Peyer's patch (tissue), 4 donors: ENCODE measurements around the gene FOXR1. TPM values are rescaled to one million over a fixed set of nuclear protein-coding genes. Genes with fewer than 3 reads are reported as not detected.

Source experiments
- DNase-seq, 3 donors: peaks; one replicate each; pipeline ENCODE4 v3.0.0-alpha.2; 2017 to 2019
- H3K27ac ChIP-seq, 4 donors: fragments of 200-600 bp; sonication (generic); one replicate each; pipeline ENCODE4 v1.5.1; 2016 to 2019
- H3K27me3 ChIP-seq, 2 donors: fragments of 200-600 bp; sonication (generic); one replicate each; pipeline ENCODE4 v1.5.1; 2019
- H3K36me3 ChIP-seq, 3 donors: fragments of 200-600 bp; sonication (generic); one replicate each; pipeline ENCODE4 v1.5.1; 2016 to 2019
- H3K4me1 ChIP-seq, 4 donors: fragments of 200-600 bp; sonication (generic); one replicate each; pipeline ENCODE4 v1.5.1; 2016 to 2019
- H3K4me3 ChIP-seq, 4 donors: fragments of 200-600 bp; sonication (generic); 1 replicate in 3 of 4; 2 replicates in 1 of 4; pipeline ENCODE4 v1.5.1; 2016 to 2019; ENCODE audit warnings: mild to moderate bottlenecking in 1 of 4
- H3K9me3 ChIP-seq, 4 donors: fragments of 200-600 bp; sonication (generic); one replicate each; pipeline ENCODE4 v1.5.1; 2016 to 2019; ENCODE audit warnings: mild to moderate bottlenecking in 1 of 4
- POLR2A ChIP-seq, 2 donors: fragments of 450-650 bp; IDR thresholded peaks; one replicate each; pipeline ENCODE4 v1.5.1; 2017; ENCODE audit warnings: antibody characterized with exemption in 2 of 2, mild to moderate bottlenecking in 2 of 2, moderate library complexity in 2 of 2
- total RNA-seq, 4 donors: library from RNA; depleted of rRNA; stranded (reverse); fragments of >200 nt; gene quantifications; one replicate each; pipeline ENCODE4 v1.1.0, GENCODE V29; 2016
- TF ChIP-seq, protein P1 (sequence below), 6 experiments: fragments of 450-650 bp in 4 of 6; fragments of 200-600 bp in 2 of 6; sonication (generic) in 1 of 6; IDR thresholded peaks; one replicate each; pipeline ENCODE4 v1.5.1; 2017 to 2019; ENCODE audit warnings: antibody characterized with exemption in 6 of 6, mild to moderate bottlenecking in 3 of 6, moderate library complexity in 1 of 6

Gene FOXR1, protein sequence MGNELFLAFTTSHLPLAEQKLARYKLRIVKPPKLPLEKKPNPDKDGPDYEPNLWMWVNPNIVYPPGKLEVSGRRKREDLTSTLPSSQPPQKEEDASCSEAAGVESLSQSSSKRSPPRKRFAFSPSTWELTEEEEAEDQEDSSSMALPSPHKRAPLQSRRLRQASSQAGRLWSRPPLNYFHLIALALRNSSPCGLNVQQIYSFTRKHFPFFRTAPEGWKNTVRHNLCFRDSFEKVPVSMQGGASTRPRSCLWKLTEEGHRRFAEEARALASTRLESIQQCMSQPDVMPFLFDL
- total RNA-seq, result not detected

DNA sequence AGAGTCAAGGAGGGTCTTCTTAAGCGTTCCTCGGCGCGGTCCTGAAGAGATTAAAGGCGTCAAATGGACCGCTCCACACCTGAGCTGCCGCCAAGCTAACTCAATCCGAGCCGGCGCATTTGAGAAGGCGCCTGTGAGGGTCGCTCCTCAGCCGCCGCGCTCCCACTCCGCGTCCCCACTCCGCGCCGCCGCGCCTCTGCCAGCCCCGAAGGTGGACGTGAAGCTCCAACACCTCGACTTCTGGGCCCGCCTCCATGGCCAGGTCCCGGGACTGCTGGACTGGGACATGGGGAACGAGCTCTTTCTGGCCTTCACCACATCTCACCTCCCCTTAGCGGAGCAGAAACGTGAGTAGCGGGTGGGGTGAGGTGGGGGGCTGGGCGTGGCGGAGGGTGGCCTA, at the start of gene FOXR1:
Gene FOXR1, plus strand, starts transcription at position 116 of the 400 bp plus-strand sequence. Its CDS starts 171 bp downstream, at position 287.
- Histone ChIP-seq H3K4me3 (no peak within 1 kb of the TSS), H3K27me3 (no peaks in the 10 kb centered on the region)
- TF ChIP-seq, protein P1, sequence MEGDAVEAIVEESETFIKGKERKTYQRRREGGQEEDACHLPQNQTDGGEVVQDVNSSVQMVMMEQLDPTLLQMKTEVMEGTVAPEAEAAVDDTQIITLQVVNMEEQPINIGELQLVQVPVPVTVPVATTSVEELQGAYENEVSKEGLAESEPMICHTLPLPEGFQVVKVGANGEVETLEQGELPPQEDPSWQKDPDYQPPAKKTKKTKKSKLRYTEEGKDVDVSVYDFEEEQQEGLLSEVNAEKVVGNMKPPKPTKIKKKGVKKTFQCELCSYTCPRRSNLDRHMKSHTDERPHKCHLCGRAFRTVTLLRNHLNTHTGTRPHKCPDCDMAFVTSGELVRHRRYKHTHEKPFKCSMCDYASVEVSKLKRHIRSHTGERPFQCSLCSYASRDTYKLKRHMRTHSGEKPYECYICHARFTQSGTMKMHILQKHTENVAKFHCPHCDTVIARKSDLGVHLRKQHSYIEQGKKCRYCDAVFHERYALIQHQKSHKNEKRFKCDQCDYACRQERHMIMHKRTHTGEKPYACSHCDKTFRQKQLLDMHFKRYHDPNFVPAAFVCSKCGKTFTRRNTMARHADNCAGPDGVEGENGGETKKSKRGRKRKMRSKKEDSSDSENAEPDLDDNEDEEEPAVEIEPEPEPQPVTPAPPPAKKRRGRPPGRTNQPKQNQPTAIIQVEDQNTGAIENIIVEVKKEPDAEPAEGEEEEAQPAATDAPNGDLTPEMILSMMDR (IDR thresholded peaks at IDR 0.05), result no peak
- TF ChIP-seq POLR2A (IDR thresholded peaks at IDR 0.05), result no peak

DNA sequence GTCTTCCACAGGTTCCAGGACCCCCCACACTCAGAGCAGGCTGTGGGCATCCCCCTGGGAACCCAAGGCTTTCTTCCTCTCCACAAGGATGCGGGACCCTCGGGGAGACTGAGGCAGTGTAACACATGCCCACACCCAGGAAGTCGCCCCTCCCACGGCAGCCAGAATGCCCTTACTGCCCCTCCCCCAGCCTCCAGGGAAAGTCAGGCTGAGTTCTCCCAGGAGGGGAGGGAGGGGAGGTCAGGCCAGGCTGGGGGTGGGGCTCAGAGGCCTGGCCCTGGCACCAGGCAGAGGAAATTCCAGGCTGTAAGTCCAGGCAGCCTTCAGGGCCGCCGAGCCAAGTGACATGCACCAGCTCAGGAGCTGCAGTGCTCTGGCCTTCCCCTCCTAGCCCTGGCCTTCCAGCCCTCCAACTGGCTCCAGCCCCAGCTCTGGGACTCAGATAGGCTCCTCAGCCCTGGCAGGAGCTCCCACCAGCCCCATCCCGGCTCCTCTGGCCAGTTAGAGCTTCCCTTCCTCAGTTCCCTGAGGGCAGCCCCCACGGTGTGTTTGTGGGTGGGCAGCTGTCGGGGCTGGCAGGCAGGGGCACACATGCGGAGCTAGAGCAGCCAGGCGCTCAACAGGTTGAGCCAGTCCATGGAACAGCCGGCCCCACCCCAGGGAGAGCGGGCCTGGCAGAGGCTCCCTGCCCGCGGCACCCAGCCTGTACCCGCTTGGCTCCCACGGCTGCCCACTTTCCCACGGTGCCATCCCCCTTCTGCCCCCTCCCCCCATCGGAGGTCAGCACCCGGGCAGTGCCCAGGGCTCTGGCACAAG, 49.4 kb upstream of the FOXR1 start:
- Histone ChIP-seq H3K4me3 (peak overlapping the region; percentile 63 to 91 (median 84)), H3K9me3 (no peaks in the 10 kb centered on the region), H3K27ac (peak overlapping the region; percentile 89 to 99 (median 96)), H3K36me3 (no peaks in the 10 kb centered on the region), H3K4me1 (peaks cover 7 to 76% (median 43%) of the 10 kb centered on the region in 4 donors), H3K27me3 (no peaks in the 10 kb centered on the region)
- DNase-seq, result peak; percentile 38 to 84 (median 82)
- TF ChIP-seq POLR2A (IDR thresholded peaks at IDR 0.05), result peak; percentile 69 to 84
- TF ChIP-seq, protein P1 (IDR thresholded peaks at IDR 0.05), result no peak

More for the DNA sequence above, at the start of gene FOXR1:
- H3K27ac ChIP-seq, result no peak within 1 kb of the TSS
- H3K4me1 ChIP-seq, result no peaks in the 10 kb centered on the region
- no peaks in the 10 kb centered on the region for H3K36me3 ChIP-seq
- no peak for DNase-seq
- H3K9me3 ChIP-seq, result no peaks in the 10 kb centered on the region

DNA sequence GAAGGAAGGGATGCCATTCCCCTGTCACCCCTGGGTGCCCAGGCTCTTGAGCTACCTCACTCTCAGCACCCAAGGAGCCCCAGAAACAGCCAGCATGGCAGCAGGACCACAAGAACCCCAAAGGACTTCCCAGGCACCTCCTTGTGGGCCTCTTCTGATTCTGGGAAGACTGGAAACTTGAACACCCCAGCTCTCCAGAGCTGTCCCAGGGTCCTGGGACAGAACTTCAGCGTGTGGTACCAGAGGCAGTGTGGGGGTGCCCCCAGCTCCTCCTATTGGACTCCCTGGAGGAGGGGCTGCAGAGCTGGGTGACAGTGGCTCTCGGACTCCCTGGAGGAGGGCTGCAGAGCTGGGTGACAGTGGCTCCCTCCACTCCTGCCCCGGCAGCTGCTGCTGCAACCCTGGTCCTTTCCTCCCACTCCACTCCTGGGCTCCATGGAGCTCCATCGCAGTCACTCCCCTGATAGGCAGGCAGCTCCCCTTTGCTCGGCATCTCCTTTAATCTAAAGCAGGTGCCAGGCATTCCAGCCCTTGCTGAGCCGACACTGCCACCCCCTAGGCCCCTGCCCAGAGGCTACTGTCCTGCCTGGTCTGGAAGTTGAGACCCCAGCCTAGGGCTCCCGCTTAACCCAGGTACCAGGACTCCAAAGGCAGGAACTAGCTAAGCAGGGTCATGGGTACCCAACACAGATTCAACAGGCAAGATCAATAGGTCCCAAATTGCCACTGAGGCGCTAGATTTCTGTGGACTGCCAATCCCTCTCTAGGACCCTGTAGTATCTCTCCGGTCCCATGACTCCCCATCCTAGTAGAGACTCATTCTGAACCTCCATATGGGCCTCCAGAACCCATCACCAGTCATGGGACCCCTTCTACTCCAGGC, 48.6 kb upstream of the FOXR1 start:
- Histone ChIP-seq H3K27me3 (no peaks in the 10 kb centered on the region), H3K4me3 (peak overlapping the region; percentile 63 to 91 (median 84)), H3K27ac (peak overlapping the region; percentile 89 to 99 (median 96)), H3K4me1 (peaks cover 7 to 75% (median 41%) of the 10 kb centered on the region in 4 donors), H3K9me3 (no peaks in the 10 kb centered on the region), H3K36me3 (no peaks in the 10 kb centered on the region)
- DNase-seq, result no peak
- TF ChIP-seq POLR2A (IDR thresholded peaks at IDR 0.05), result no peak
- TF ChIP-seq, protein P1 (IDR thresholded peaks at IDR 0.05), result no peak

DNA sequence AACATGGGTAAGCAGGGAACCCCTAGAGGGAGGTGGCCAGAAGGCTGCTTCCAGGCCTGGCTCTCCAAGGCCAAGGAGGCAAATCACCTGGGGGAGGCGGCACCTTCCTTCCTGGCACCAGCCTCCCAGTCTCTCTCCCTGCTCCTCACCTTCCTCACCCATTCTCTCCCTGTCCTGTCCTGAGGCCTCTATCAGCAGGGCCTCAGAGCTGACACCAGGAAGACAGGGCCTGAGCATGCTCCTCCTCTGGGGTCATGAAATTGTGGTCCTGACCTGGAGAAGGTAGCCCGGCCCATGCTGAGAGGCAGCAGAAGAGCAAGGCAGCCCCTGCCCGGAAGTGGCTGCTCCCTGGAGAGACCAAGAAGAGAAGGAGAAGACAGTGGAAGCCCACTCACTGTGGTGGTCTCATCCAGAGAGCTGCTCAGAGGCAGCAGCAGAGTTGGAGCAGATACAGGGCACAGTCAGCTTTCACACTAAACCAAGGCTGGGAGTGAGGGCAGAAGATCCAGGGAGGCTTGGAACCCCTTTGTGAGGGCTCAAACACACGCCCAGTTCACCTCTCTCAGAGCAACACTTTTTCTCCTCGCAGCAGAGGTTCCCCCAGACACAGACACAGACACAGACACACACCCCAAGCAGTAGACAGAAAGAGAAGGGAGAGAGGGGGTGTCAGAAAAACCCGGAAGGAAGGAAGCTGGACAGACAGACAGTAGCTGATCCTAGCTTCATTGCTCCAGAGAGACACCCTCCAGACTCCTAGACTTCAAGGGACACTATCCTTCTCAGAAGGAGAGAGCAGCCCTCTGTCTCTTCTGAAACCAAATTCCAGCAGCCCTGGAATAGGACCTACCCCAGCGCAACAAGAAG, 47.6 kb upstream of the FOXR1 start:
- Histone ChIP-seq H3K27ac (peak overlapping the region; percentile 89 to 99 (median 96)), H3K4me1 (peaks cover 2 to 66% (median 37%) of the 10 kb centered on the region in 4 donors), H3K4me3 (peak overlapping the region; percentile 63 to 91 (median 84)), H3K36me3 (no peaks in the 10 kb centered on the region), H3K27me3 (no peaks in the 10 kb centered on the region), H3K9me3 (no peaks in the 10 kb centered on the region)
- peak; percentile 15 to 28 for TF ChIP-seq POLR2A (IDR thresholded peaks at IDR 0.05)
- TF ChIP-seq, protein P1 (IDR thresholded peaks at IDR 0.05), result no peak
- DNase-seq, result peak in 2 of 3 donors; percentile 58 to 62
